ENCODE data around the gene OR10AD1. TPM values are rescaled to one million over a fixed set of nuclear protein-coding genes. Genes with fewer than 3 reads are reported as not detected.

Gene OR10AD1
- total and polyA plus RNA-seq, 9 of the 15 experiments (the other 6 are each of a cell fraction or from before 2014, with no cell fraction given) = not detected

DNA sequence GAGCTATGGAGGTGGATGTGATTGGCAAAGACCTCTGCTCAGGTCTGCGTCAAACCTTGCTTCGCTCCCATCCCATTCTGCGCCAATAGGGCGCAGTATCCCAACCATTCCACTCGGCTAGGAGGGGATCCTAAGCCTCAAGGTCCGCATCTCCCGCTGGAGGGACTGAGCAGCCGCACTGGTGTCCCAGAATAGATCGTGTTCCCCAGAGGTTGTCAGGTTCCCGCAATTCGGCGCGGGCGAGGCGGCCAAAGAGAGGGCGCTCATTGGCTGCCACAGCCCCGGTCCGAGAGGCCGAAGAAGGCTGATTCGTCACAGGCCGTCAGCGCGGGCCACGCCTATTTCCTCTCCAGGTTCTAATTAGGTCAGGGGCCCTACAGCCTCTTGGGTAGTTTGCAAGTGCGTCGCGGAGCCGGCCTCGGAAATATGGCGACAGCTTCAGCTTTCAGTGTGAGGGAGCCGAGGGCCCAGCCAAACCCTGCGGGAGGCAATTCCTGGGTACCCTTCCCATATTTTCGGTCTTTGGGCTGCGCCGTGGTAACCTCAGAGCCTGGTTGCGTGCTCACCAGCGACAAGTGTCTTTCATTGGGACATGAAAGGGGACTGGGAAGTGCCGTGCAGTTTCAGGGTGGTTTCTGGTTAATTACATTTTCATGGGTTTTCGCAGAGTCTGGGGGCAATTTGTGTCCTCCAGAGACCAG is 5.0 kb downstream of the OR10AD1 start (continued):
- TF ChIP-seq XRCC4 (IDR thresholded peaks at IDR 0.05; ENCODE audit: extremely low read depth, insufficient read depth, insufficient read length) = no peak
- peak; percentile 74 for TF ChIP-seq NFYB (IDR thresholded peaks at IDR 0.05; ENCODE audit: extremely low read depth, insufficient read length)
- TF ChIP-seq DNMT1 (IDR thresholded peaks at IDR 0.05) = no peak
- peak; percentile 15; the same call in 1 of the 2 replicates for TF ChIP-seq ERF (CRISPR knock-in tag; IDR thresholded peaks at IDR 0.05)
- no peak for TF ChIP-seq ZSCAN32 (CRISPR knock-in tag; IDR thresholded peaks at IDR 0.05)
- TF ChIP-seq THRAP3 (IDR thresholded peaks at IDR 0.05; ENCODE audit: borderline replicate concordance) = no peak
- TF ChIP-seq, protein P1, sequence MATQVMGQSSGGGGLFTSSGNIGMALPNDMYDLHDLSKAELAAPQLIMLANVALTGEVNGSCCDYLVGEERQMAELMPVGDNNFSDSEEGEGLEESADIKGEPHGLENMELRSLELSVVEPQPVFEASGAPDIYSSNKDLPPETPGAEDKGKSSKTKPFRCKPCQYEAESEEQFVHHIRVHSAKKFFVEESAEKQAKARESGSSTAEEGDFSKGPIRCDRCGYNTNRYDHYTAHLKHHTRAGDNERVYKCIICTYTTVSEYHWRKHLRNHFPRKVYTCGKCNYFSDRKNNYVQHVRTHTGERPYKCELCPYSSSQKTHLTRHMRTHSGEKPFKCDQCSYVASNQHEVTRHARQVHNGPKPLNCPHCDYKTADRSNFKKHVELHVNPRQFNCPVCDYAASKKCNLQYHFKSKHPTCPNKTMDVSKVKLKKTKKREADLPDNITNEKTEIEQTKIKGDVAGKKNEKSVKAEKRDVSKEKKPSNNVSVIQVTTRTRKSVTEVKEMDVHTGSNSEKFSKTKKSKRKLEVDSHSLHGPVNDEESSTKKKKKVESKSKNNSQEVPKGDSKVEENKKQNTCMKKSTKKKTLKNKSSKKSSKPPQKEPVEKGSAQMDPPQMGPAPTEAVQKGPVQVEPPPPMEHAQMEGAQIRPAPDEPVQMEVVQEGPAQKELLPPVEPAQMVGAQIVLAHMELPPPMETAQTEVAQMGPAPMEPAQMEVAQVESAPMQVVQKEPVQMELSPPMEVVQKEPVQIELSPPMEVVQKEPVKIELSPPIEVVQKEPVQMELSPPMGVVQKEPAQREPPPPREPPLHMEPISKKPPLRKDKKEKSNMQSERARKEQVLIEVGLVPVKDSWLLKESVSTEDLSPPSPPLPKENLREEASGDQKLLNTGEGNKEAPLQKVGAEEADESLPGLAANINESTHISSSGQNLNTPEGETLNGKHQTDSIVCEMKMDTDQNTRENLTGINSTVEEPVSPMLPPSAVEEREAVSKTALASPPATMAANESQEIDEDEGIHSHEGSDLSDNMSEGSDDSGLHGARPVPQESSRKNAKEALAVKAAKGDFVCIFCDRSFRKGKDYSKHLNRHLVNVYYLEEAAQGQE (IDR thresholded peaks at IDR 0.05; ENCODE audit: borderline replicate concordance) = no peak
- TF ChIP-seq, protein P1 (CRISPR knock-in tag; IDR thresholded peaks at IDR 0.05; ENCODE audit: low read depth) = no peak; the same call in 1 of the 2 replicates
- no peak for TF ChIP-seq TAL1 (IDR thresholded peaks at IDR 0.05)
- TF ChIP-seq ELF4 (CRISPR knock-in tag; IDR thresholded peaks at IDR 0.05) = no peak
- no peak for TF ChIP-seq FOXA1 (IDR thresholded peaks at IDR 0.05; ENCODE audit: borderline replicate concordance)
- peak; percentile 92 for TF ChIP-seq CXXC5 (CRISPR knock-in tag; IDR thresholded peaks at IDR 0.05)
- no peak for TF ChIP-seq MCM7 (IDR thresholded peaks at IDR 0.05)
- TF ChIP-seq, protein P2, sequence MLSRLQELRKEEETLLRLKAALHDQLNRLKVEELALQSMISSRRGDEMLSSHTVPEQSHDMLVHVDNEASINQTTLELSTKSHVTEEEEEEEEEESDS (CRISPR knock-in tag; IDR thresholded peaks at IDR 0.05) = no peak
- TF ChIP-seq, protein P3, sequence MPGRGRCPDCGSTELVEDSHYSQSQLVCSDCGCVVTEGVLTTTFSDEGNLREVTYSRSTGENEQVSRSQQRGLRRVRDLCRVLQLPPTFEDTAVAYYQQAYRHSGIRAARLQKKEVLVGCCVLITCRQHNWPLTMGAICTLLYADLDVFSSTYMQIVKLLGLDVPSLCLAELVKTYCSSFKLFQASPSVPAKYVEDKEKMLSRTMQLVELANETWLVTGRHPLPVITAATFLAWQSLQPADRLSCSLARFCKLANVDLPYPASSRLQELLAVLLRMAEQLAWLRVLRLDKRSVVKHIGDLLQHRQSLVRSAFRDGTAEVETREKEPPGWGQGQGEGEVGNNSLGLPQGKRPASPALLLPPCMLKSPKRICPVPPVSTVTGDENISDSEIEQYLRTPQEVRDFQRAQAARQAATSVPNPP (IDR thresholded peaks at IDR 0.05; ENCODE audit: borderline replicate concordance, insufficient read depth, insufficient read length) = no peak

Data from K562 (cell line).